A673 (cell line): ENCODE results near the gene HLCS. TPM values are rescaled to one million over a fixed set of nuclear protein-coding genes. Genes with fewer than 3 reads are reported as not detected.

Source experiments
- BruUV-seq: library from RNA; stranded (reverse); fragments of 400-500 nt; replicated peaks from 2 replicates; lab custom pipeline; 2021; lab: Mats Ljungman, UMichigan
- CTCF ChIA-PET: fragments of 300-600 bp; sonication (Branson Sonifier 250); formaldehyde crosslinking; loops from one replicate; lab custom pipeline; 2022; ENCODE audit warnings: antibody characterized with exemption; lab: Charles Lee
- POLR2A ChIA-PET: fragments of 300-600 bp; sonication (Branson Sonifier 250); formaldehyde crosslinking; loops from one replicate; lab custom pipeline; 2022; ENCODE audit warnings: antibody characterized with exemption; ENCODE audit not compliant: low non-redundant PET; lab: Charles Lee
- DNase-seq: peaks from one replicate; pipeline ENCODE4 v3.0.0-alpha.2; 2015; ENCODE audit warnings: low spot score
- H3K27ac ChIP-seq: fragments of 200-600 bp; sonication (generic); 2 replicates; pipeline ENCODE4 v1.5.1; 2016; ENCODE audit warnings: mixed run types, low read depth, mild to moderate bottlenecking, mixed read lengths, antibody characterized with exemption, low read length; ENCODE audit not compliant: poor library complexity, severe bottlenecking
- H3K27me3 ChIP-seq: fragments of 200-600 bp; sonication (generic); replicated peaks from 2 replicates; pipeline ENCODE4 v1.6.1; 2017; ENCODE audit warnings: mixed run types, low read depth, mild to moderate bottlenecking, mixed read lengths, antibody characterized with exemption, low read length; ENCODE audit not compliant: insufficient read depth, poor library complexity
- H3K36me3 ChIP-seq: fragments of 200-600 bp; sonication (generic); 2 replicates; pipeline ENCODE4 v1.6.1; 2016; ENCODE audit warnings: mixed run types, mild to moderate bottlenecking, mixed read lengths, antibody characterized with exemption, low read length; ENCODE audit not compliant: insufficient read depth, poor library complexity, severe bottlenecking
- H3K4me1 ChIP-seq: fragments of 200-600 bp; sonication (generic); 2 replicates; pipeline ENCODE4 v1.6.1; 2017; ENCODE audit warnings: mixed run types, mild to moderate bottlenecking, mixed read lengths, antibody characterized with exemption, low read length; ENCODE audit not compliant: insufficient read depth, poor library complexity, severe bottlenecking
- H3K4me3 ChIP-seq: fragments of 200-600 bp; sonication (generic); 2 replicates; pipeline ENCODE4 v1.5.1; 2016; ENCODE audit warnings: low read depth, mixed run types, mild to moderate bottlenecking, mixed read lengths, low read length; ENCODE audit not compliant: poor library complexity, severe bottlenecking
- H3K9me3 ChIP-seq: fragments of 200-600 bp; sonication (generic); 2 replicates; pipeline ENCODE4 v1.6.1; 2016; ENCODE audit warnings: mixed run types, low read depth, mild to moderate bottlenecking, mixed read lengths, antibody characterized with exemption, low read length; ENCODE audit not compliant: poor library complexity, severe bottlenecking
- EZH2 ChIP-seq: fragments of 200-600 bp; sonication (generic); IDR thresholded peaks from 2 replicates; pipeline ENCODE4 v1.6.1; 2017; ENCODE audit warnings: borderline replicate concordance, low read depth, mild to moderate bottlenecking, mixed read lengths, antibody characterized with exemption, low read length; ENCODE audit not compliant: poor library complexity, severe bottlenecking
- intact Hi-C: fragments of 100-400 bp; cut with micrococcal nuclease; formaldehyde crosslinking; loops from one replicate; pipeline ENCODE4 v1.10.0; 2022; ENCODE audit not compliant: unreplicated experiment
- total RNA-seq: library from RNA; stranded (reverse); gene quantifications from 2 replicates; pipeline ENCODE4 v1.2.3, GENCODE V29; 2021
- TF ChIP-seq, protein P1 (sequence below): fragments of 300-800, 200-600 bp; sonication (generic); conservative IDR thresholded peaks from 2 replicates; pipeline ENCODE4 v1.5.1; 2017; ENCODE audit warnings: low read depth, mild to moderate bottlenecking, antibody characterized with exemption, low read length, moderate library complexity, mixed read lengths

The HLCS gene
- total RNA-seq, 1 experiment from 2014 or later = 15.3 TPM

DNA sequence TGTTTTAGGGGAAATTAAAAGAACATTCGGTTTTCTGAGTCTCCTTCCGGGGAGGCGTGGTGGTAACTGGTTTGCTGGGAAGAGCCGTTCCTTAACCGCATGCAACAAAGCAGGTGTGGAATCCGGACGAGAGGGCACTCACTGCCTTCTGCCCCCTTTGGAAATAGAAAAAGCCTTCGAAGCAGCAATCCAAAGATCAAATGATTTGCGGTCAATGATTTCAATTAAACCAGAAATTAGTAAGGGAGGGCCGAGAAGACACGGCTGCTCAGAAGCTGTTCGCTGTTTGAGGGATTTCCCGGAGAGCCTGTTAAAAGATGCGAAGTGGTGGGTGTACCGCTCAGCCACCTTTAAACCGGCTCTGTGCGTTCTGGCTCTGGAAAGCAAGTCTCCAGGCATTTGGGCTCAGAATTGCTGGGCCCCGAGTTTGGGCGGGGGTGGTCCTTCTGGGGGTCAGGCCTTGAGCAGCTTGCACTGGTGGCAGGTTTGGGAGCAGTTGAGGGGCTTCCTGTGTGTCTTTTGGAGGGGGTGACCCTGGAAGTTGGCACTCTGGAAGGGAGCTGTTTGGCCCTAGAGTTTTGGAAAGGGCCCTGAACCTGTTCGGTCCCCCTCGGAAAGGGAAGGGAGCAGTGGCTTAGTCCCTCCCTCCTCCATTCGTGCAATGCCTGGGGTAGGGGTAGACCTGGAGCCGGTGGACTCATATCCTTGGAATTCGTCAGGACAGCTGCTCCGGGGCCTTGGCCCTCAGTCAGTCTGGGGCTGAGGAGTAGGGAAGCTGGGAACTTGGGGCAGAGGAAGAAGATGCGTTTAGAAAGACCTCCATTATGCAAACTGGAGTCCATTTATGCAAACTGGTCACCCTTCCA, 264.5 kb downstream of the HLCS start:
- BruUV-seq = TSS peak; percentile 12
- no peak for TF ChIP-seq EZH2
- TF ChIP-seq, protein P1, sequence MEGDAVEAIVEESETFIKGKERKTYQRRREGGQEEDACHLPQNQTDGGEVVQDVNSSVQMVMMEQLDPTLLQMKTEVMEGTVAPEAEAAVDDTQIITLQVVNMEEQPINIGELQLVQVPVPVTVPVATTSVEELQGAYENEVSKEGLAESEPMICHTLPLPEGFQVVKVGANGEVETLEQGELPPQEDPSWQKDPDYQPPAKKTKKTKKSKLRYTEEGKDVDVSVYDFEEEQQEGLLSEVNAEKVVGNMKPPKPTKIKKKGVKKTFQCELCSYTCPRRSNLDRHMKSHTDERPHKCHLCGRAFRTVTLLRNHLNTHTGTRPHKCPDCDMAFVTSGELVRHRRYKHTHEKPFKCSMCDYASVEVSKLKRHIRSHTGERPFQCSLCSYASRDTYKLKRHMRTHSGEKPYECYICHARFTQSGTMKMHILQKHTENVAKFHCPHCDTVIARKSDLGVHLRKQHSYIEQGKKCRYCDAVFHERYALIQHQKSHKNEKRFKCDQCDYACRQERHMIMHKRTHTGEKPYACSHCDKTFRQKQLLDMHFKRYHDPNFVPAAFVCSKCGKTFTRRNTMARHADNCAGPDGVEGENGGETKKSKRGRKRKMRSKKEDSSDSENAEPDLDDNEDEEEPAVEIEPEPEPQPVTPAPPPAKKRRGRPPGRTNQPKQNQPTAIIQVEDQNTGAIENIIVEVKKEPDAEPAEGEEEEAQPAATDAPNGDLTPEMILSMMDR = no peak
- H3K27me3 ChIP-seq = peaks cover 6% of the 10 kb centered on the region
- intact Hi-C loops = loop anchor here (5.0 kb wide), 1 partner anchor 225 kb away; no protein-coding TSS in a partner anchor
- peak overlapping the region; percentile 97 for H3K4me3 ChIP-seq
- ChIA-PET POLR2A (no interaction called here), CTCF (interaction anchor here (0.6 to 1.6 kb wide), 3 partner anchors 61 to 260 kb away, joined by 3 to 4 read pairs (median 4); no protein-coding TSS in a partner anchor)
- peak overlapping the region; percentile 92 for H3K27ac ChIP-seq
- no peaks in the 10 kb centered on the region for H3K9me3 ChIP-seq
- peaks cover 12% of the 10 kb centered on the region for H3K36me3 ChIP-seq
- peaks cover 25% of the 10 kb centered on the region for H3K4me1 ChIP-seq
- no peak for DNase-seq

DNA sequence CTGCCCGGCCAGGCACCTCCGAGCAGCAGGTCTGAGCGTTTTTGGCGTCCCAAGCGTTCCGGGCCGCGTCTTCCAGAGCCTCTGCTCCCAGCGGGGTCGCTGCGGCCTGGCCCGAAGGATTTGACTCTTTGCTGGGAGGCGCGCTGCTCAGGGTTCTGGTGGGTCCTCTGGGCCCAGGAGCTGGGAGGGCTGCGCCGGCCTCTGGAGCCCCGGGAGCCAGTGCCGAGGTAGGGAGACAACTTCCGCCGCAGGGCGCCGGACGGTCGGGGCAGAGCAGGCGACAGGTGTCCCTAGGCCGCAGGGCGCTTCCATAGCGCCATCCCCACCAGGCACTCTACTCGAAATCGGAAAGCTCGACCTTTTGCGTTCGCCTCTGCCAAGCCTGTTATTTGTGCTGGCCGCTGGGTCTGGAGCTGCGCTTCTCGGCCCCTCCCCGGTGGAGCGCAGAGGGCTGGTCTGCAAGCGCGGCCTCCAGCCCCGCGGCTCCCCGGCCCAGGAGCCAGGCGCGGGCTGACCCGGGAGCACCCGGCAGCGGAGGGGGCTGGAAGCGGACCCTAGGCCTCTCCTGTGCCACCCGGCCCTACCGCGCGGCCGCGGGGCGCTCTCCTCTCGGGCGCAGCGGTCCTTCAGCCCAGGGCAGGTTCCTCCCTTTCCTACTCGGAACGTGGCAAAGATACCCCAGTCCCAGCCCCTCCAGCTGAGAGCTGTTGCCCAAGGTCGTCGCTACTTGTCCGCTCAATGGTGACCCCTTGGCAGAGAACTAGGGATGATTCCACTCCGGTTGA, 265.3 kb downstream of the HLCS start:
- Histone ChIP-seq H3K27ac (peak overlapping the region; percentile 92), H3K4me3 (peak overlapping the region; percentile 97), H3K9me3 (no peaks in the 10 kb centered on the region), H3K36me3 (peaks cover 12% of the 10 kb centered on the region), H3K27me3 (peaks cover 6% of the 10 kb centered on the region), H3K4me1 (peaks cover 16% of the 10 kb centered on the region)
- intact Hi-C loops = loop anchor here (5.0 kb wide), 1 partner anchor 226 kb away; no protein-coding TSS in a partner anchor
- TF ChIP-seq, protein P1 = no peak
- no peak for TF ChIP-seq EZH2
- BruUV-seq = no TSS peak
- POLR2A ChIA-PET = interaction anchor here (0.6 kb wide), 1 partner anchor 554 kb away, joined by 4 read pairs; no protein-coding TSS in a partner anchor
- CTCF ChIA-PET = interaction anchor here (1.6 kb wide), 1 partner anchor 60 kb away, joined by 3 read pairs; no protein-coding TSS in a partner anchor
- no peak for DNase-seq

Other genes starting within 250 kb of the HLCS start
- 5.0 and 6.2 TPM in 2 replicates for gene RIPPLY3, start 40.0 kb upstream of the HLCS start, total RNA-seq
- gene PIGP, start 106.4 kb upstream of the HLCS start, total RNA-seq = 30.7 and 42.1 TPM in 2 replicates
- gene TTC3, start 106.6 kb upstream of the HLCS start, total RNA-seq = 137 and 140 TPM in 2 replicates